Head of caudate nucleus (tissue), 42 donors: ENCODE results near the gene WNT6.

ENCODE experiments used
- DNase-seq, 42 donors: peaks; one replicate each; pipeline versions ENCODE4 v3.0.0 to v3.0.0-alpha.2; 2020 to 2021; ENCODE audit warnings: mixed read lengths in 7 of 42
- intact Hi-C: fragments of 100-400 bp; cut with DNase I; formaldehyde crosslinking; loops from one replicate; pipeline ENCODE4 v1.15.0; 2022

The WNT6 gene

GRCh38 chr2:218898109-218898878, 38.7 kb downstream of the WNT6 start:
- peak in 41 of 42 donors; percentile 46 to 91 (median 74) for DNase-seq
- intact Hi-C loops: loop anchor here (1.0 to 5.0 kb wide), 2 partner anchors 23 to 59 kb away; partner anchors contain the start of gene CDK5R2

- peak in 2 of 42 donors; percentile 24 to 42 for DNase-seq
Observed at GRCh38 chr2:218899147-218899546, 39.5 kb downstream of the WNT6 start.

GRCh38 chr2:218902427-218902826, 42.8 kb downstream of the WNT6 start:
- DNase-seq: no peak

More at GRCh38 chr2:218899147-218899546, 39.5 kb downstream of the WNT6 start:
- intact Hi-C loops: loop anchor here (5.0 kb wide), 1 partner anchor 58 kb away; the partner anchor contains the start of gene CDK5R2

GRCh38 chr2:218904176-218904575, 44.6 kb downstream of the WNT6 start:
- intact Hi-C loops: no loop called here
- no peak for DNase-seq

More at GRCh38 chr2:218902427-218902826, 42.8 kb downstream of the WNT6 start:
- intact Hi-C loops: no loop called here

- intact Hi-C loops: no loop called here
- peak; percentile 63 to 94 (median 84) for DNase-seq
Observed at GRCh38 chr2:218908721-218909619, 49.4 kb downstream of the WNT6 start.

GRCh38 chr2:218910741-218911140, 51.1 kb downstream of the WNT6 start:
- no peak for DNase-seq
- intact Hi-C loops: no loop called here

GRCh38 chr2:218920504-218920903, 60.9 kb downstream of the WNT6 start:
- no peak for DNase-seq
- intact Hi-C loops: no loop called here
